GM19328 (cell line): ENCODE results near the gene TEX29.

Source experiments
- ATAC-seq: cut with Tn5 transposase; IDR thresholded peaks from one replicate; pipeline ENCODE4 v1.9.1; 2021; ENCODE audit warnings: mild to moderate bottlenecking, moderate library complexity; ENCODE audit not compliant: unreplicated experiment

Gene TEX29

GRCh38 chr13:111322001-111322915 lies 1.8 kb downstream of the TEX29 start:
- no peak for ATAC-seq

- no peak for ATAC-seq
Observed at GRCh38 chr13:111322916-111323331, 2.5 kb downstream of the TEX29 start.

GRCh38 chr13:111323549-111323948 lies 3.1 kb downstream of the TEX29 start:
- ATAC-seq: no peak

- ATAC-seq: no peak
Observed at GRCh38 chr13:111323950-111324651, 3.7 kb downstream of the TEX29 start.

- no peak for ATAC-seq
Observed at GRCh38 chr13:111324736-111325135, 4.3 kb downstream of the TEX29 start.

- no peak for ATAC-seq
Observed at GRCh38 chr13:111325146-111325890, 4.9 kb downstream of the TEX29 start.

- ATAC-seq: no peak
Observed at GRCh38 chr13:111325941-111326620, 5.6 kb downstream of the TEX29 start.

GRCh38 chr13:111326621-111326965 lies 6.2 kb downstream of the TEX29 start:
- ATAC-seq: no peak

- ATAC-seq: no peak
Observed at GRCh38 chr13:111326981-111327642, 6.7 kb downstream of the TEX29 start.

GRCh38 chr13:111327730-111328573 lies 7.5 kb downstream of the TEX29 start:
- ATAC-seq: no peak

- no peak for ATAC-seq
Observed at GRCh38 chr13:111328574-111329410, 8.3 kb downstream of the TEX29 start.

- no peak for ATAC-seq
Observed at GRCh38 chr13:111329641-111330040, 9.2 kb downstream of the TEX29 start.

GRCh38 chr13:111330066-111330610 lies 9.7 kb downstream of the TEX29 start:
- ATAC-seq: no peak

- ATAC-seq: no peak
Observed at GRCh38 chr13:111335298-111335697, 14.9 kb downstream of the TEX29 start.

- ATAC-seq: no peak
Observed at GRCh38 chr13:111336666-111337065, 16.2 kb downstream of the TEX29 start.

- ATAC-seq: no peak
Observed at GRCh38 chr13:111337206-111337605, 16.8 kb downstream of the TEX29 start.

- ATAC-seq: no peak
Observed at GRCh38 chr13:111337741-111338140, 17.3 kb downstream of the TEX29 start.

- ATAC-seq: no peak
Observed at GRCh38 chr13:111338841-111339240, 18.4 kb downstream of the TEX29 start.
